NCI-H2107 treated with DMSO at 0.1 percent for 48 hours (cell line): ENCODE results near the gene LILRA6.
"Not testable (repeated sequence)": the region's sequence is repeated elsewhere in the genome, so short reads cannot be mapped to it uniquely, and the experiment has no call there.

ENCODE experiments used
- DNase-seq: peaks from one replicate; lab custom pipeline; 2025; ENCODE audit not compliant: unreplicated experiment; lab: John Stamatoyannopoulos, UW

Gene LILRA6

DNA sequence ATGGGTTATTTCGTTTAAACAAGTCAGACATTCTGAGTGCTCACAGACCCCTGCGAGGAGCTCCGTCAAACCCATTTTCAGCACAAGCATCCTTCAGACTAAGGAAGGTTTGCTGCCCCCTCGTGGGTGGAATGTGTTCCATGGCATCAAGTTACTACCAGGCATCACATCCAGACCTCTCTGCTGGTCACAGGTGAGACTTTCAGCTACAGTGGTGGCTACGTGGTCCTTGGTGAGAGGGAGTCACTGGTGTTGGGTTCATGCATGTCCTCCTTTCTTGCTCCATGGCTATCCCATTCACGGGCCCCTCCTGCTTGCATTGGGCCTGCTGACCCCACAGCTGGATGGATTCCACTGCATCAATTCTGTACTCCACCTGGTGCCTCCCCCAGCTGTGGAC lies 23.5 kb upstream of the LILRA6 start:
- no peak for DNase-seq

DNA sequence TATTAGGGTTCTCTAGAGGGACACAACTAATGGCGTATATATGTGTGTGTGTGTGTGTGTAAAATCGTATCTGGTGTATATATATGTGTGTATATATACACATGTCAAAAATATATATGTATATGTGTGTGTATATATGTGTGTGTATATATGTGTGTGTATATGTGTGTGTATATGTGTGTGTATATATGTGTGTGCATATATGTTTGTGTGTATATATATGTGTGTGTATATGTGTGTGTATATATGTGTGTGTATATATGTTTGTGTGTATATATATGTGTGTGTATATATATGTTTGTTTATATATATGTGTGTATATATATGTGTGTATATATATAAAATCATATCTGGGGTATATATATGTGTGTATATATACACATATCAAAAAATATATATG lies 19.9 kb upstream of the LILRA6 start:
- DNase-seq: no peak

DNA sequence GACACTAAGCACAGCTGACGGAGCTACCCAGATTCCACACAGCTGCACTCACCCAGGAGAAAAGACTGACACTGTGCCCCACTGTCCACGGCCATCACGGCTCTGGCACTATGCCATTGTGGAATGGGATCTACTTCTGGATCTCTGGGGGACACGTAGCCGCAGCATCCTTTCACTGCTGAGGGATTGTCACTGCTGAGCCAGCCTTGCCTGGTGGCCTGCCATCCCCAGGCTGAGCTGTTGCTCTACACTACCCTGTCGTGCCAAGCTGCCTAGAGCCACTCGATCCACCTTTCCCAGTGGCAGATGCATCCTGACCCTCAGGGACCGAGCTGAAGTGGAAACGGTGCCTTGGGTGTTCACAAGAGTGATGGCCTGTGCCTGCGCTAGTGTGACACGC lies 19.5 kb upstream of the LILRA6 start:
- DNase-seq: no peak

DNA sequence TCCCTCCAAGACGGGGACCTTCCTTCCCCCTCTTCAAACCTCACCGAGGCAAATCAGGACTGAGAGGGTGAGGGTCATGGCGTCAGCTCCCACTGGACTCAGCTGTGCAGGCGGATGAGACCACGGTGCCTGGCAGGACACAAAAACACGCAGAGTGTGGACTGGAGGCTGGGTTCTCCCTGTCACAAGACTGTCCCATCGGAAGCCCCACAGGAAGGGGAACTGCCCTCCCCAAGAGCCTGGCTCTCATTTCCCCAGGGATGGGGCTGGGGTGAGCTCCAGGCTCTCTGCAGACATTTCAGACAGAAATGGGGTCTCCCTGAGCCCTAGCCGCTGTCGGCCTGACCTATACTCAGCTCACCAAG lies 14.5 kb upstream of the LILRA6 start, which contains the start of gene LILRB5:
TSS of gene LILRB5 (minus strand) at position 158 of the 365 bp plus-strand sequence. CDS start at position 78, 80 bp downstream.
- no peak for DNase-seq

DNA sequence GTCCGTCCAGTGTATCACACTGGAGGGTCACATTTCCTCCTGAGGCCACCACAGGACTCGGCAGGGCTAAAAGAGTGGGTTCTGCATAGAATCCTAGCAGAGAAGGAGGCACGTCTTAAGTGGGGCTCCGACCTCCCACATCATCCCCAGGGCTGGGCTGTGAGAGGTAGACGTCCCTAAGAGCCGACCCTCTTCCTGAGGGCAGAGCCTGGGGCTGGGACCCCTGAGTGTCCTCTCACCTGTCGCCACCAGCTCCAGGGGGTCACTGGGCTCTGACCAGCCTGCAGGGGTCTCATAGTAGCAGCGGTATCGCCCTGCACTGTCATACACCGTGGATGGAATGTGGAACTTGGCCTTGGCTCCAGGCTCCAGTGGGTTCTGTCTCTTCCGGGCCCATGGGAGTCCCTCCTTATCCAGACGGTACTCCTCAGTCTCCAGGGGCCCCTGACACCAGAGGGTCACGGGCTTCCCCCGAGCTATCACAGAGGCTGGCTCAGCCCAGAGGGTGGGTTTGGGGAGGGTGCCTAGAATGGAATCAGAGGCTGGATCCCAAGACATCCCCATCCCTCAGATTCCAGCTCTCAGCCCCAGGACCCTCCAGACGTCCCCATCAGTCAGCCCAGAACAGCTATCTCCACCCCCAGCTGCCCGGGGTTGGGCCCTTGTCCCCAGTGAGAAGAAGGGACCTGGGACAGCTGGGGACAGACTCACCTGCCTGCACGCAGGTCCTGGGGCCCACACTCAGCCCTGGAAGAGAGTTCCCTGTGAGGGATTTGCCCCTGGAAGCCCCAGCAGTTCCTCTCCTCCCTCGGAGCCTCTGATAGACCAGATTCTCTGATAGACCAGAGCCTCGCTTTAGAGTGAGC lies 13.9 kb upstream of the LILRA6 start:
- no peak for DNase-seq

DNA sequence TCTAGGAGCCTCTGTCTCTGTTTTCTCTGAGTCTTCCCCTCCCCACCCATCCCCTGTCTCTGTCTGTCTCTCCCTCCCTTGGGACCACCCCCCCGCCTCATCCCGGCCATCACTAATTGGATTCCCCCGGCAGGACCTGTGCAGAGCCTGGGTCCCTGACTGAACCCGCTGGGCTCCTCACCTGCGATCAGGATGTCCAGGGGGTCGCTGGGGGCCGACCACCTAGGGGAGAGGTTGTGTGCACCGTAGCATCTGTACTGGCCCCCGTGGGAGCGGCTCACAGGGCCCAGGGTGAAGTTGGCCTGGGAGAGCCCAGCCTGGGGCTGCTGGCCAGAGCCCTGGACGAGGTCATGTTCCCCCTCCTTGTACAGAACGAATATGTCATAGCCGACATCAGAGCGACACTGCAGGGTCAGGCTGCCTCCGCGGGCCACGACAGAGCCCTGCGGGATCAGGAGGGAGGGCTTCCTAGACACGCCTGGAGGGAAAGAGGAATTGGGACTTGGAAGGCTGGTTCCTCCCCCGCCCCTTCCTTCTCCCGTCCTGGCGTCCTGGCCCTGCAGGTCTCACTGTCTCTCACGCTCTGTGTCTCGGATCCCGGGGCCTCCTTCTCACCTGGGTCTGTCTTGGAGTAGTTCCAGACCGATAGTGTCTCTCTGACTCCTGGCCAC lies 12.7 kb upstream of the LILRA6 start:
- no peak for DNase-seq

DNA sequence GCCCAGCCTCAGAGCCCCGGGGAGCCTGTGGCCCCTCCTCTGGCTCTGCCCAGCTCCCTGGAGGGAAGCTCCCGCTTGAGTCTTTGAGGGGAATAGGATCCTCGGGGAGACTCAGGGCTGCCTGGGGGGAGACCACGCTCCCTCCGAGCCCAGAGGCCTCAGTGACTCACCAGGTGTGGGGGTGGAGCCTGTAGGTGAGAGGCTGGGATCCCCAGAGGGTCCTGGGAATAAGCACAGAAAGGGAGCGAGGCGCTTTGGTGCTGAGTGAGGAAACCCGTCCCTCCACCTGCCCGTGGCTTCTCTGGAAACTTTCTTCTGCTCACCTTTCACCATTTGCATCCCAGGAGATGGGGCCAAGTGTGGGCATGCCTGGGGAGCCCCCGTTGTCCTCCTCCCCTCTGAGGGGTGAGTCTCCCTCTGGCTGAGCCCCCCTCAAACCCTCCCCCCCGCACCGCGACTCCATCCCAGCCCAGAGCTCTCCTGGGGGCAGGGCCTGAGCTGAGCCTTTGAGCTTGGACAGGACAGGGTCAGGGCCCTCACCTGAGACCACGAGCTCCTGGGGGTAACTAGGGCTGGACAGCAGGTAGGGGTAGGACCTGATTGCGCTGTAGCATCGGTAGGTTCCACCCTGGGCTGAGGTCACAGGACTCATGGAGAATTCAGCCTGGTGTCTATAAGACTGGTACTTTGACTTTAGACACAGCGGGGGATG lies 11.8 kb upstream of the LILRA6 start:
- no peak for DNase-seq

DNA sequence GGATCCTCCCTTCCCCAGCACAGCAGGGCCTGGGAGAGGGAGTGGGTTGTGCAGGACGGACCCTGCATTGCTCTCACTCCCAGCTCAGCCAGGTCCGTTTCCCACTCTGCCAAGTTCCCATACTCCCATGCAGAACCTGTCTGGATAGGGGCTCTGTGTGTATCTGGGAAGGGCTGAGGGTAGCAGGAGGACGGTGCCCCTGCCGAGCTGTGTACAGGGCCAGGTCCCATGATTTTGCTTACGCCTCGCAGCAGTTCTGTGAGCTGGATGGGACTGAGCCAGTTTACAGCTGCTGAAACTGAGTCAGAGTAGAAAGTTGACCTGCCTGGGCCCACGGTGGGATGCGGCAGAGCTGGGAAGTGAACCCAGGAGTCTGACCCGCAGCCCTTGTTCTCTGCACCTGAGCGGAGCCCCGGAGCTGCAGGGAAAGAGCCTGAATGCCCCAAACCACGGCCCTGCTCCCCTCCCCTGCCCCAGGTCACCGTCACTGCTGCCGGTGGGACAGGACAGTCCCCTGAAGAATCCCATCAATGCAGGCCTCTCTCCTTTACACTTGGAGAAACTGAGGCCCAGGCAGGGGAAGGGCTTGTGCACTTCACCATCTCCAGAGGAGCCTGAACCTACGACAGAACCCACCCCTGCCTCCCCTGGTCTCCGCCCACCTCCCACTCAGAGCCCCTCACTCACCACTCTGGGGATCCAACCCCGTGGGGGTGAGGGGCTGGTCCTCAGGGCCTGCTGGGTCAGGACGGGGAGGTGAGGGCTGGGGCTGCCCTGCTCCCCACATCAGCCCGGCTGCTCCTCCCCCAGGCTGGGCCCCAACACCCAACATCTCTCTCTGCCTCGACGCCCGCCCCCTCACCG lies 11.0 kb upstream of the LILRA6 start:
- no peak for DNase-seq

DNA sequence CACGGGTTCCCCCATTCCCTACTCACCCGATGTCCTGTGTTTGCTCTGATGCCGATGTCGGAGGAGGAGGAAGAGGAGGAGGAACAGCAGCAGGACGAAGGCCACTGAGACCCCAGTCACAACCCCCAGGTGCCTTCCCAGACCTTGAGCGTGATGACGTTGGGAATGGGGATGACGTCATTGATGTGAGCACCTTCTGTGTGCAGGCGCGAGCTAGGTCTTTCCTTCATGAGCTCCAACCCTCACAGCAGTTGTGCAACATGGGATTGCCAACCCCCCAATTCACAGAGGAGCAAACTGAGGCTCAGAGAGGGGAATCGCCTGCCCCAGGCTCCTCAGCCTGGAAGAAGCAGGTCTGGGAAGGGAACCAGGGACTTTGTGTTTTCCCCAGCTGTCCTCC lies 10.3 kb upstream of the LILRA6 start:
- DNase-seq: no peak

DNA sequence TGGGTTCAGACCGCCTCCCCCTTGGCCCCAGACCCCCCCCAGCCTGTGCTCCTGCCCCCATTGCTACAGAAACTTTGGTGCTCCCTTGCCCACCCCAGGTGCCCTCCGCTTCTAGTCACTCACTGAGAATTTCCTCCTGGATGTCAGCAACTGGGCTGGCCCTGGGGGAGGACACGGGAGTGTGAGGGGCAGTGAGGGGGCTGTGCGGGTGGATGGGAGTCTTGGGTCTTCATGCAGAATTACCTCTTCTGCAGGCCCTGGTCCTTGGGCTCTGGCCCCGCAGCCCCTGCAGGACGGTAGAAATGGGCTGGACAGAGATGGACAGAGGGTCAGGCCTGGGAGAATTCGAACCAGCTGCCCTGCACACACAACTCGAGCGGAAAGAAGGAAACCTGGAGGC lies 9.7 kb upstream of the LILRA6 start:
- DNase-seq: no peak

DNA sequence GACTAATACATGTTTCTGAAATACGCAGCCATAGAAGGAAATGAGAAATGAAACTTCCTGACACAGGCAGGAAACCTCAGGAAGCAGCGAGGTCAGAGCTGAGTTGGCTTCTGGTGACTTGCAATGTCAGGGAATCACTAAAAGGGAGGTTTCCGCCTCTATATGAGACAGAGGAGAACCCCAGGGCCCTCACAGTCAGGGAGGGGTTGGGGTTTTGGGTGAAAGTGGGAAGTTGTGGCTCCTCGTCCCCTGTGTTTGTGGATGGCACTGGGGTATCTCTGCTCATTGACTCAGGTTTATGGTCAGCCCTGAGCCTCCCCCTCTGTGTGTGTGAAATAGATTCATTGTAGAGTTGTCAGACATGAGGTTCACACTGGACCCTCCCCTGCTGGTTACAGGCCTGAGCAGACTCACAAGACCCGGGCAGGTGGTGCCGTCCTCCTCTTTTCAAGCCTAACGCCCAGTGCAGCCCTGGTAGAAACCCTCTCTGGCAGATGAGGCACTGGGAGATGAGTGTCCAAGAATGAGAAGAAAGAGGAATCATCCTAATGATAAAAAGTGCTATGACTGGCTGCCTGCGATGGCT lies 5.5 kb upstream of the LILRA6 start:
- DNase-seq: no peak

DNA sequence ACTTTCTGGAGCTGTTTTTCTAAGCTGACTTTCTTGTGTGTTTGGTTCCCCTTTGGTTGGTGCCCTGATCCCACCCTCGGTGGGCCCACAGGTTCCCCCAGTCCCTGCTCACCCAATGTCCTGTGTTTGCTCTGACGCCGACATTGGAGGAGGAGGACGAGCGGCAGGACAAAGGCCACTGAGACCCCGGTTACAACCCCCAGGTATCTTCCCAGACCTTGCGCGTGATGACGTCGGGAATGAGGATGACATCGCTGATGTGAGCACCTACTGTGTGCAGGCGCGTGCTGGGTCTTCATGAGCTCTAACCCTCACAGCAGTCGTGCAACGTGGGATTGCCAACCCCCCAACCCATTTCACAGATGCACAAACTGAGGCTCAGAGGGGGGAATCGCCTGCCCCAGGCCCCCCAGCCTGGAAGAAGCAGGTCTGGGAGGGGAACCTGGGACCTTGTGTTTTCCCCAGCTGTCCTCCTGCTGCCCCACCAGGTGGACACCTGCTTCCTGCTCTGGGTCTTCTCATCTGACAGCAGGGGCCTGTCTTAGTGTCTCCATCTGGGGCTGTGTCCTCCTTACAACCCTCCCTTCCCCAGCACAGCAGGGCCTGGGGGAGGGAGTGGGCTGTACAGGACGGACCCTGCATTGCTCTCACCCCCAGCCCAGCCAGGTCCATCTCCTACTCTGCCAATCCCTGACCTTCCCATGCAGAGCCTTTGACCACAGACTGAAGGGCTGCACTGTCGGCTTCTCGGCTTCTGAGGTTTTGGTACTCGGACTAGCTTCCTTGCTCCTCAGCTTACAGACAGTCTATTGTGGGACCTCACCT lies 4.7 kb upstream of the LILRA6 start:
- no peak for DNase-seq

DNA sequence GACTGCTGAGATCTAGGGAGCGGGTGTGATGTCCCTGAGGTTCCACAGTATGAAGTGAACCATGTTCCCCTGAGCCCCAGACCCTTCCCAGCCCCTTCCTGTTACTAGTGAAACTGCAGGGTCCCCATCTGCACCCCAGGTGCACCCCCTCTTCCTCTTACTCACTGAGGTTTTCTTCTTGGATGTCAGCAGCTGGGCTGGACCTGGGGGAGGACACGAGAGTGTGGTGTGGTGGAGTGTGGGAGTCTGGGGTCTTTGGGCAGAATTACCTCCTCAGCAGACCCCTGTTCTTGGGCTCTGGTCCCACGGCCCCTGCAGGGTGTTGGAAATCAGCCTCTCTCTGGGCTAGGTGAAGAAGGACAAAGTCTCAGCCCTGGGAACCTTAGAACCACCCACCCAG lies 3.3 kb upstream of the LILRA6 start:
- no peak for DNase-seq

DNA sequence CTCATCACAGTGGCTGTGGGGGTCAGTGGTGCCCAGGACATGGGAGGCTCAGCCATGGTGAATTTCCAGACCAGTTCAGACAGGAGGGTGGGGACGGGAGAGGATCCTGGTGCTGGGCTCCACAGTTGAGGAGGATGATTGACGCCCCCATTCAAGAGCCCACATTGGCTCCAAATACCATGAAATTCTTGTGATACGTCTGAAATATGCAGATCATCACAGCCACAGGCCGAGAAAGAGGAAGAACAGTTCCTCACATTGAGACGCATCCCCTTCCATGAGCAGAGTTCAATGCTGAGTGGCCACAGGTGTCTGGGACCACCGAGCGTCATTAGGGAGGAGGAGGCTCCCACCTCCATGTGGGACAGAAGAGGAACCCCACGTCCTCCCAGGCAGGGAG lies 1.2 kb upstream of the LILRA6 start:
- not testable (repeated sequence) for DNase-seq

DNA sequence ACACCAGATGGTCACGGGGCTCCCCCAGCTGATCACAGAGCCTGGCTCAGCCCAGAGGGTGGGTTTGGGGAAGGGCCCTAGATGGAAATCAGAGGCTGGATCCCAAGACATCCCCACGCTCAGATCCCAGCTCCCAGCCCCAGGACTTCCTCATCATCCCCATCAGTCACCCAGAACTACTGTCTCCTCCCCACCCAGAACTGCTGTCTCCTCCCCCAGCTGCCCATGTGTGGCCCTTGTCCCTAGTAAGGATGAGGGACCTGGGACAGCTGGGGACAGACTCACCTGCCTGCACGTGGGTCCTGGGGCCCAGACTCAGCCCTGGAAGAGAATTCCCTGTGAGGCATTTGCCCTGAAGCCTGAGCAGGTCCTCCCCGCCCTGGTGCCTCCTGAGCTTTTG lies 356 bp downstream of the LILRA6 start:
- DNase-seq: not testable (repeated sequence)

DNA sequence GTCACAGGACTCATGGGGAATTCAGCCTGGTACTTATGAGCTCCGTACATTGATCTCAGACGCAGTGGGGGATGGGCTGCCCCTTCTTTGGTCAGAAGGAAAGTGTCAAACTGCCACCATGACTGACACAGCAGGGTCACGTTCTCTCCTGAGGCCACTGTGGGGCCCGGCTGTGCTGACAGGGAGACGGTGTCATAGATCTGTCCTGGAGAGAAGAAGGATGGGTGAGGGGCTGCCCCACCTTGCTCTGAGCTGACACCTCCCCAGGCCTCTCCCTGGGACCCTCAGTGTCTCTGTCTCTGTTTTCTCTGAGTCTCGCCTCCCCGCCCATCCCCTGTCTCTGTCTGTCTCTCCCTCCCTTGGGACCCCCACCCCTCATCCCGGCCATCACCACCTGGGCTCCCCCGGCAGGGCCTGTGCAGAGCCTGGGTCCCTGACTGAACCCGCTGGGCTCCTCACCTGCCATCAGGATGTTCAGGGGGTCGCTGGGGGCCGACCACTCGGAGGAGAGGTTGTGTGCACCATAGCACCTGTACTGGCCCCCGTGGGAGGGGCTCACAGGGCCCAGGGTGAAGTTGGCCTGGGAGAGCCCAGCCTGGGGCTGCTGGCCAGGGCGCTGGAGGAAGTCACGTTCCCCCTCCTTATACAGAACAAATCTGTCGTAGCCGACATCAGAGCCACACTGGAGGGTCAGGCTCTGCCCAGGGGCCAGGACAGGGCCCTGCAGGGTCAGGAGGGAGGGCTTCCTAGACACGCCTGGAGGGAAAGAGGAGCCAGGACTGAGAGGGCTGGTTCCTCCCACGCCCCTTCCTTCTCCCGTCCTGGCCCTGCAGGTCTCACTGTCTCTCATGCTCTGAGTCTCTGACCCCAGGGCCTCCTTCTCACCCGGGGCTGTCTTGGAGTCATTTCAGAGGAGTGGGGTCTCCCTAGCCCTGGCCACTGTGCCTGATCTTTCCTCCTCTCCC lies 1.9 kb downstream of the LILRA6 start:
- not testable (repeated sequence) for DNase-seq

DNA sequence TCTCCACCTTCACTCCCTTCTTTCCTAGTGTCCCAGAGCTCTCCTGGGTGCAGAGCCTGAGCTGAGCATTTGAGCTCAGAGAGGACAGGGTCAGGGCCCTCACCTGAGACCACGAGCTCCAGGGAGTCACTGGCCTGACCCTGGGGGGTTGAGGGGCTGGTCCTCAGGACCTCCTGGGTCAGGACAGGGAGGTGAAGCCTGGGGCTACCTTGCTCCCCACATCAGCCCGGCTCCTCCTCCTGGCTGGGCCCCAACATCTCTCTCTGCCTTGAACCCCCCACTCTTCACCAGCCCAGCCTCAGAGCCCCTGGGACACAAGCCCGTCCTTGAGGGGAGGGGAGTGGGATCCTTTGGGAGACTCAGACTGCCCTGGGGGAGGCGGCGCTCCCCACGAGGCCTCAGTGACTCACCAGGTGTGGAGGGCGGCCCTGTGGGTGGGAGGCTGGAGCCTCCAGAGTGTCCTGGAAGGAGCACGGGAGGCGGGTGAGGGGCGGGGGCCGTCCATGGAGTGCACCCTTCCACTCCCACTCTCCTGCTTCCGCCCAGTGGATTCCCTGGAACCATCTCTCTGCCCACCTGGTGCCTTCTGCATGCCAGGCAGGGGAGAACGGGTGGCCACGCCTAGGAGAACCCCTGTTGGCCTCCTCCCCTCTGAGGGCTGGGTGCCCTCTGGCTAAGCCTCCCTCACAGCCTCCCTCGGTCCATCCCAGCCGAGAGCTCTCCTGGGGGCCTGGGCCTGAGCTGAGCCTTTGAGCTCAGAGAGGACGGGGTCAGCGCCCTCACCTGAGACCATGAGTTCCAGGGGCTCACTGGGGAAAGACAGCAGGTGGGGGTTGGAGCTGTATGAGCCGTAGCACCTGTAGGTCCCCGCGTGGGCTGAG lies 2.9 kb downstream of the LILRA6 start:
- not testable (repeated sequence) for DNase-seq

DNA sequence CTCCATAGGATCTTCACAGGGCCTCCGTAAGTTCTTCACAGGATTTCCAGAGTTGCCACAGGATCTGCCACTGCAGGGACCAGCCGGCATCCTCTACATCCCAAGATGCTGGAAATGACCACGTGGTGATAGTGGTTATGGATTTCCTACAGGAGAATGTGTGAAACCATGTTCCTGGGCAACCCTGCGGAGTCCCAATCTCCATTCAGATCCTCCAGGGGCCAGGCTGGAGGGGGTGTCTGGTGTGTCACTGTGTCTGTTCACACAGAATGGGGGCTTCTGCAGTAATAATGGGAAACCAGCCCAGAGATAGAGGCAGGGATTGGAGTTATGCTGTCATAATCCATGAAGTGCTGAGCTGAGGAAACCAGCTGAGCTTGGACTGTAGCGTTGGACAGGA lies 8.6 kb downstream of the LILRA6 start:
- no peak for DNase-seq
